Stimulated activated CD4-positive, alpha-beta T cell treated with anti-CD3 and anti-CD28 coated beads, Interleukin-15, amount 100 ng/mL, for 24 hours (primary cell): ENCODE data around the gene TRAPPC10.
"Not testable (repeated sequence)": the region's sequence is repeated elsewhere in the genome, so short reads cannot be mapped to it uniquely, and the experiment has no call there.

Experiments
- DNase-seq: peaks from one replicate; pipeline ENCODE4 v3.0.0-alpha.2; 2020

The TRAPPC10 gene

DNA sequence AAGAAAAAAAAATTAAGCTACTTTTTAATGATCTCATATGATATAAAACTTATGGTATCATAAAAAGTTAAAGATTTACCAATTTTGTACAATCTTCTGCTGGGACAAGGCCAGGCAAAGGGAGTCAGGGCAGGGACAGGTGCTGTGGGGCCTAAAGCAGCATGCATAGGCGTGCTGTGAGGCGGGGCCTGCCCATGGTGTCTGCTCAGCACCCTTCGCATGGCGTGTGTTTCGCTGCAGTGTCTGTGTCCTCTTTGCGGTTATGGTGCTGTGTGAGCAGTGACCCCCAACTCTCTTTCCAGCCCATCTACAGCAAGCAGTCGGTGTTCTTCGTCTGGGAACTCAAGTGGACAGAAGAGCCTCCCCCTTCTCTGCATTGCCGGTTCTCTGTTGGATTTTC, 81.7 kb downstream of the TRAPPC10 start:
- no peak for DNase-seq

DNA sequence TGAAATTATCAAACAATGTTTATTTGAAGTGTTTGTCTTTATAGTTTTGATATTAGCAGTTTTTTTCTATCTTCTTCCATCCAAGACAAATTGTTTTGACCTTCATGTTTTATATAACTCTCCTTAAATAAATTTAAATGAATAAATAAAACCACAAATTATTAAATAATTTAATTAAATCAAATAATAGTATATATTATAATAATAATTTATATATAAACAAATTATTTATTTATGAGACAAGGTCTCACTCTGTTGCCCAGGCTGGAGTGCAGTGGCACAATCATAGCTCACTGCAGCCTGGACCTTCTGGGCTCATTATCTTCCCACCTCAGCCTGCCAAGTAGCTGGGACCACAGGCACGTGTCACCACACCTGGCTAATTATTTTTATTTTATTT, 82.7 kb downstream of the TRAPPC10 start:
- DNase-seq = no peak

DNA sequence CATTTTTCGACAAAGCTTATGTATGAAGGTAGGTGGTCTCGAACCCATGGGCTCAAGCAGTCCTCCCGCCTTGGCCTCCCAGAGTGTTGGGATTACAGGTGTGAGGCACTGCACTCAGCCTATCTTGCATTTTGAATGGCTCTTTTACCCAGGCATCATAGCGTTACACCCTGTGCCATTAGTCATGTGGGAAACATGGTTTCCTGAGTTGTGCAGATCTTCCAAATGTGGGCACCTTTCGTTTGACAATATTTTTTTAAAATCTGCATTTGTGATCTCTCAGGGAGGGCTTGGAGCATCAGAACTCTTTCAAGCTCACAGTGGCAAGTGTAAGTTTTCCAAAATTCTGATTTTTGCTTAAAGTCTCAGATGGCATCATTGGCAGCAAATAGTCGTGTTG, 86.4 kb downstream of the TRAPPC10 start:
- DNase-seq = not testable (repeated sequence)

DNA sequence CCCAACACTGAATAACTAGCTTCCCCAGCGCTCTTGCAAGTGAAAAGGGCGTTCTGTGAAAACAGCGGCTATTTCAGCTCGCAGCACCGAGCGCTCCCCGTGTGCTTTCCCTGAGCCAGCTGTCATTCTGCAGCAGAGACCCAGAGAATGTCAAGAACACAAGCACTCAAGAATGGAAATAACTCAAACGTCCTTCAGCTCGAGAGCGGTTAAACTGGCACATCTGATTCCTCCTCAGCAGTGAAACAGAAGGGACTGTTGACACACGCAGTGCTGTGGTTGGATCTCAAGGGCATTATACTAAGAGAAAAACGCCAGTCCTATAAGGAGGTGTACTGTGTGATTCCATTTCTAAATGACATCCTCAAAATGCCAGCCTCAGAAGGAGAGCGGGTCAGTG, 86.9 kb downstream of the TRAPPC10 start:
- not testable (repeated sequence) for DNase-seq

DNA sequence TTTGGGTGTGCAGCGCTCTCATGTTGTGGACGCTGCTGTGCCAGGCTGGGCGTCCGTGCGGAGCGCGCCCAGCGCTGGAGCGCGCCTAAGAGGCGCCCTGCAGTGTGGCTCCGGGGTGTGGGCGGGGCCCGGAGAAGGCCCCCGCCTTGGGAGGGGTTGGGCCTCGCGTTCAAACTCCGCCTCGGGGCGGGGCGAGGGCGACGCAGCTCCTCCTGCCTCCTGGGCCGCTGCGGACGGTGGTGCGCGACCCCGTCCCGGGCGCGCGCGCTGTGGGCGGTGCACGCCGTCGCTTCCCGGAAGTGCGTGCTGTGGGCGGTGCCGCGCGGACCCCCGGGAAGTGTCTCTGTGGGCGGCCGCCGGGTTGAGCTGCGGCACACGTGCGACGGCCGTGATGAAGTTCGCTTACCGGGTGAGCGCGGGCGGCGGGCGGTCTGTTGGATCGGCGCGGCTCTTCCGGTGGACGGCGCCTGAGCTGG, 95.0 kb downstream of the TRAPPC10 start, which contains the start of gene PWP2:
TSS of gene PWP2 (plus strand) at position 374 of the 476 bp plus-strand sequence. CDS start at position 392, 18 bp downstream.
- DNase-seq = peak; percentile 57

DNA sequence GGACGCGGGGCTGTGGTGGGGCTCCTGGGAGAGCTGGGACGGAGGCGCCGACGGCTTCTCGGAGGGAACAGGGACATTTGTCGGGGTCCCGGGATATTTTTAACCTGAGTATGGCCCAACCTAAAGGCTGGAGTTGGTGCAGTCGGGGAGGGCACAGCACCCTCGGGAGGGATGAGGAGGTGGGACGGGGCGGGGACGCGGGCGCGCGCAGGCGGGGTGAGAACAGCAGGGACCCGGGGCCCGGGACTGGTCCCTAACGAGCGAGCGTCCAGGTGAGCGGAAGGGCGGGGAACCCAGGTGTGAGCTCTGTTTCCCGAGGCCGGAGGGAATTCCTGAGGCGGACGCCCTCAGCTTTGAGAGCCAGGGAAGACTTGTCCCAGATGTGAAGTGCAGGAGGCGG, 95.5 kb downstream of the TRAPPC10 start:
- DNase-seq = not testable (repeated sequence)

DNA sequence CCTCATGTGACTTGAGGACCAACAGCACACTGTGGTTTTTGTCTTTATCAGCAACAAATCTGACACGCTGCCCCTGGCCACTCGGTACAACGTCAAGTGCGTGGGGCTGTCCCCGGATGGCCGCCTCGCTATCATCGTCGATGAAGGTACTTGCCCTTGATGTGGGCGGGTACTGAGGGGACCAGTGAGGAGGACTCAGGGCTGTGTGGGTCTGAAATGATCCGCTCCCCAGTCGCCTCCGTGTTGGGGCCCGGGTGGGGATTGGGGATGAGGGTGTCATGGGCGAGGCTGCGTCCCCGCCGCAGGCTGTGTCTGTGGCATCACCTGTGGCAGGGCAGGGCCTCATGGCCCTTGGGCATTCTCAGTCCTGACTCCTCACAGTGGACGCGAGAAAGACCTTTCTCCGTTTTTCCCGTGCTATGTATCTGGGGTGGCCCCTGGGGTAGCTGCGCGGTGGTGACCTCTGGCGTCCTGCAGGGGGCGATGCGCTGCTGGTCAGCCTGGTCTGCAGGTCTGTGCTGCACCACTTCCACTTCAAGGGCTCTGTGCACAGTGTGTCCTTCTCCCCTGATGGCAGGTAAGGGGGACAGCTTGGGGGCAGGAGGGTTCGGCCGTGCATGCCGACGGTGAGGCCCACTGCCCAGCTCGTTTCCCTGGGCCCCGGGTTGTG, 101.7 kb downstream of the TRAPPC10 start:
- DNase-seq = not testable (repeated sequence)

DNA sequence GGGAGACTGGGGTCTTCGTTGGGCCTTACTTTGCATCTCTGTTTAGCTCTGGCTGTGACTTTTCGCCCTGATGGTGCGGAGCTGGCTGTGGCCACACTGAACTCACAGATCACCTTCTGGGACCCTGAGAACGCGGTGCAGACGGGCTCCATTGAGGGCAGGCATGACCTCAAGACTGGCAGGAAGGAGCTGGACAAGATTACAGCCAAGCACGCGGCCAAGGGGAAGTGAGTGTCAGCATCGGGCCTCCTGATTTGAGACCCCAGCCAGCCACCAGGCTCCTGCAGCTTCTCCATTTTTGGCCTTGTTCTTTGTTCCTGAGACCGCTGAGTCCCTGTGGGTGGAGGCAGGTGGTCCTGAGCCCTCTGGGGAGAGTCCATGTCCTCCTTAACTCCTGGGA, 110.0 kb downstream of the TRAPPC10 start:
- DNase-seq = not testable (repeated sequence)

DNA sequence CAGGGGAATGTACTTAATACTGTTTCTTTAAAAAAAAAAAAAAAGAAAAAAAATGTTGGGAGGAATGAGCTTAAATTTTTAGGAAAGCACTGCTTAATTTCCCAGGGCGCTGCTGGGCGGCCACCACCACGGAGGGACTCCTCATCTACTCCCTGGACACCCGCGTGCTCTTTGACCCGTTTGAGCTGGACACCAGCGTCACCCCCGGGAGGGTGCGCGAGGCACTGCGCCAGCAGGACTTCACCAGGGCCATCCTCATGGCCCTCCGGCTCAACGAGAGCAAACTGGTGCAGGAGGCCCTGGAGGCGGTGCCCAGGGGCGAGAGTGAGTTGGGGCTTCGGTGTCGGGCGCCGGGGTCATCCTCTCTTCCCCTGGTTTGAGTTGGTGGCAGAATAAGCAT, 115.7 kb downstream of the TRAPPC10 start:
- DNase-seq = not testable (repeated sequence)

DNA sequence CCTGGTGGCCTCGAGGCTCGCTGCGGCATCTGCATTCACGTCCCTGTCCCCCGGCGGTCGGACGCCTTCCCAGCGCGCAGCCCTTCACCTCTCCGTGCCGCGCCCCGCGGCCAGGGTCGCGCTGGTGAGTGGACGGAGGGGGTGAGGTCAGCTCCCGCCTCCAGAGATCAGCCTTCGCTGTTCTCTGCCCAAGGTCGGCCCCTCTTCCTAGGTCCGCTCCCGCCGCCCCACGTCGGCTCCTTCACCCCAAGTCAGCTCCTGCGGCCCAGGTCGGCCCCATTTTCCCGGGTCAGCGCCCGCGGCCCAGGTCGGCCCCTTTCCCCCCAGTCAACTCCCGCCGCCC, 121.6 kb downstream of the TRAPPC10 start:
- not testable (repeated sequence) for DNase-seq

DNA sequence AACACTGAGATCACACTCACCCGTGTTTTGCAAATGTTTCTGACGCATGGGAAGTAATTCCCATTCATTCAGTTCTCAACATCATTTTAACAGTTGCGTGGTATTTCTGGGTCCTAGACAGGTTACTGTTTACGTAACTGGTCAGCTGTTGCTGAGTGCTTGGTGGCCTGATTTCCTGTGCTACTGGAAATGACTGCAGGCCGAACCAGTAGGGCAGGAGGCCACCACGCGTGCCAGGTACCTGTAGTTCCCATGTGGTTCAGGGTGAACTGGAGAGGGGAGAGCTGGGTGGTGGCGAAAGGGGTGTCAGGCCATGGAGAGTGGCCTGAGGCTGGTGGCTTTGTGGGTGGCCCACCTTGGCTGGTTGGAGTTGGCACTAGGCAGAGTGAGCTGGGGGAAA, 122.6 kb downstream of the TRAPPC10 start:
- DNase-seq = not testable (repeated sequence)

DNA sequence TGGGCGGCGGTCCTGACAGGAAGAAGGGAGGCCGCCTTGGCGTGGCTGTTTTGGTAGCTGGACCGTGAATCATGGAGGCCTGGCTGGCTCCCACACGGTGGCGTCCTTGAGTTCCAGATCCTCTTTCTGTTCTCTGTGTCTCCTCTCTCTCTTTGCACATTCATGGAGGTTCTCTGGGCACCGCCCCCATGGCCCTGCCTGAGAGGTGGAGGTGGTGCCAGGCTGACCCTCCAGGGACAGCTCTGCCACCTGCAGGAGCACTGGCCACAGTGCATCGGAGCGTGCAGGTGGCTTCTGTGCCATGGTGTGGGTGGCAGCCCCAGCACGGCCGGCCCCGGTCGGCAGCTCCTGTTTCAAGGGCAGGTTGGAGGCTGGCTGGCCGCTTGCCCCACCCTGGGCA, 125.9 kb downstream of the TRAPPC10 start:
- DNase-seq = not testable (repeated sequence)

DNA sequence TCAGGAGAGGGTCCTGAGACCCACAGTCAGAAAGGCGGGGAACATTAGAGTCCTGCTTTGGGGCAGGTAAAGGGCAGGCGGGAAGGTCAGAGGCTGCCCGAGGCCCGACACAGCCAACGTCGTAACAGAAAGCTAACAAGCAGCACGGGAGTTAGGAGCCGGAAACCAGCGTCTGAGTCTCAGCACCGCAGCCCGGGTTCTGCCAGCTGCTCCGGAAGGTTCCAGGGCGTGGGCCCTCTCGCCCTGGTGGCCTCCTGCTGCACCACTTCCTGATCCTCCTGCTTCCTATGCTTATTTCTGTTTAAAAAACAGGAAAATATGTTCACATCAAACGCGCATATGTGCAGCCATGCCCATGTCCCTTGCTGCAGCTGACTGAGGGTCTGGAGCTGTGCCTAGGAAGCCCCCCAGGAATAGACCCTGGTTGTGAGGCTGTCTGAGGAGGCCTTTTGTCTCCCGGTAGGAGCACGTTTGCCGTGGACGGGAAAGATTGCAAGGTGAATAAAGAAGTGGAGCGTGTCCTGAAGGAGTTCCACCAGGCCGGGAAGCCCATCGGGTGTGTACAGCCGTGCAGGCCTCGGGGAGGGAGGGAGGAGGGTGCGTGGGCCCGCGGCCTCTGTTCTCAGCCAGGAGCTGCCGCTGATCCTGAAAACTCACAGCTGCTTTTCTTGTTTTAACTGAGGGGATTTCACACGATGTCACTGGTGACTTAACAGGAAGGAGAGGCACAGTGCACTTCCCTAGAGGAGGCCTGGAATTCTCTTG, 127.9 kb downstream of the TRAPPC10 start:
- peak; percentile 1 for DNase-seq

DNA sequence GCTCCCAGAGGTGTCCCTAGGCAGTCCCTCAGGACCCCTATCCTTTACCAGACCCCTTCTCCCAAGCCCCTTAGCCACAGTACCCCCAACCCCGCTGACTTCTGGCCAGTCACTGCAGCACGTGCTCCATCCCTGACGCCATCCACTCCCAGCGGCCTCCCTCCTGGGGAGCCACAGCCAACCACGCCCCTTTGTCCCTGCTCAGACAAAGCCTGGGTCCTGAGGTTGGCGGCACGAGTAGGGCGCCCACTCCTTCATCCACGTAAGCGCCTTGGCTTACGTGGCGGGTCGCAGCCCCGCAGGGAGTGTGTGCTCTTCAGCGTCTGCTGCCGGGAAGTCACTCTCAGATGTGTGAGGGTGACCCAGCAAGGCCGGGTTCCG, 128.4 kb downstream of the TRAPPC10 start:
- not testable (repeated sequence) for DNase-seq

DNA sequence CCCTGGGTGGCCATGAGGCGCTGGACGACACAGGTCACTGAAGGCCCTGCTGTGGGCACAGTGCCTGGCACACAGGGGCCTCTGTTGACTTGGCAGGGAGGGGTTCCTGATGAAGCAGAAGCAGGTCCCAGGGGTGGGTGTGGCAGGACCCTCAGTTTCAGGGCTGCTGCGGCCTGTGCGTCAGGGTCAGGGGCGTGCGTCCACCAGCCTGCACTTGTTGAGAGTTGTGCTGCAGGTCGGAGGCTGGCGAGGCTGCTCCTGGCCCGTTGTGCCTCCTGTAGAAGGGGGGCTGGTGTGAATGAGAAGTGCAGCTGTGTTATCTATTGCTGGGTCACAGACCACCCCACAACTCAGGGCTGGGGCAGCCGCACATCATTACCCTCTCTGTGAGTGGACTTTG, 130.4 kb downstream of the TRAPPC10 start:
- DNase-seq = not testable (repeated sequence)

DNA sequence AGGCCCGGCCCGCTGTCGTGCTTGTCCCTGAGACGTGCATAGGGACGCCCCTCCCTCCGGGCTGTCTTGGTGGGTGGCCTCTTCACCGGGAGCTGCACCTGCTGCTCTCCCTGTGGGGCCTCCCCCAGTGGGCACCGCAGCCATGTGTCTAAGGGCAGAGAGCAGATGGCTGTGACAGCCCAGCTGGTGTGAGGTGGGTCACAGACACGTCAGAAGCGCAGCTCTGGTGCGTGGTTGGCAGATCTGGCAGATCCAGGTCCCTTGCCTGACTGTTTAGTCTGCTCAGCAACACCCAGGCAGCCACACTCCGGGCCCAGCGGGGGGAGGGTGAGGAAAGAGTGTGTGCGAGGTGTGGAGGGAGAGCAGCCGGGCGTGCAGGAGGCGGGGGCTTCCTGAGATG, 131.3 kb downstream of the TRAPPC10 start:
- DNase-seq = not testable (repeated sequence)

DNA sequence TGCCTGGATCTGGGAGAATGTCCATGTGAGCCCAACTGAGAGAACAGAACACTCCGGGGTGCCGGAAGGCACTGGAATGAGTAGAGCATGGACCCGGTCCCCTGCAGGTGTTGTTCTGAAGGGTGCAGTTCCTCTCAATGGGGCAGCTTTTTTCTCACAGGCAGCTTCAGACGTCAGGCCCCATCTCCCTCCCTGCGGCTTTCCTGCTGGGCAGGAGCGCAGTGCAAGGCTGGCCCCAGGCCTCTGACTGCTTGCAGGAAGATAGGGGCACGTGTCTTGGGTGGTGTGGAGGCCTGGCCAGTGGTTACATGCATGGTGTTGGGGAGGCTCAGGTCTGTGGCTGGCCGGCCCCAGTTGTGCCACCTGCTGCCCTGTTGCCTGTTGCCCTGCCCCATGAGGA, 131.9 kb downstream of the TRAPPC10 start:
- DNase-seq = not testable (repeated sequence)

DNA sequence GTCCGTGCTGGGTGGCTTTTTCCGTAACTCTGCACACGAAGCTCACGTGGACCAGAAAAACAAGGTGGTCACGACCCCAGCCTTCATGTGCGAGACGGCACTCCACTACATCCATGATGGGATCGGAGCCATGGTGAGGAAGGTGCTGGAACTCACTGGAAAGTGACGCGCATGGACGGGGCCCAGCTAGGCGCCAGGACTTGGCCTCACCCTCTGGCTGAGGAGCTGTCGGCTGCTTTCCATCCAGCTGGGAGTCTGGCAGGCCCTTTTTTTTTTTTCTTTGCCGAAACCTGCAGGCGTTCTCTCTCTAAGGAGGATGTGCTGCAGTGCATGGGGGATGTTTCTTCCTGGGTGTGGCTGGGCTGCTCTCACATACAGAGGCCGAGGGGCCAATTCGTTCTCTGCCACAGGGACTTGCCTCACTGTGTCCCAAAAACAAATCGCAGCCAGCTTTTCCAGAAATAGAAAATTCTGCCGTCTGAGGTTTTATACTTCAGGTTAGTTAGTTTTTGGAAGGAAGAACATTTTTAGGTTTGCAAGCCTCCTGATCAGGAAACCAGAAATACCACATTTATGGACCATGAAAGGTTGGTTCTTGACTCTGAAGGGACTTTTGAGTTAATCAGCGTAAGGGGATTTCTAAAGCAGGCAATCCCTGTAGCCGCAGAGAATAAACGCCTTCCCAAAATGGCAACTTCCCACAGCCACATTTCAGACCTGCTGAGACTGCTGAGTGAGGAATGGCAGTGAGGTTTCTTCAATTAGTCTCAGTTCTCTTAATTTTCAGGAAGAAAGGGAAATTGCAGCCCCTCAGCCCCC, 132.9 kb downstream of the TRAPPC10 start:
- DNase-seq = not testable (repeated sequence)

DNA sequence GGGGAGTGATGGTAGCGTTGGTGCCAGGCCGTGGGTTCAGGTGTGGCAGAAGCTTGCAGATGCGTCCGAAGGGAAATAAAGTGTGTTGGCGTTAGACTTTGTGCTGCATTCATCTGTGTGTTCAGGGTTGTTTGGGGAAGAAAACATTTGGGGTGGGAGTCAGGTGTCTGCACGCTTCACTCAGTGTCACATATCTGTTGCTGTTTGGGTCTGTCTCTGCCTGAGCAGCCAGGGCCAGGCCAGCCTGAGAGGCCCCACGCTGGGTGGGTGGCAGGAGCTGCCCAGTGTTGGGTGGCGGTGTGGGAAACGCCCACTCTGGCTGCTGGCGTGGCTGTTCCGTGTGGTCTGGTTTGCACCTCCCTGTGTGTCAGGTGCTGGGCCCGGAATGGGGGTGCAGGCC, 133.5 kb downstream of the TRAPPC10 start:
- not testable (repeated sequence) for DNase-seq

DNA sequence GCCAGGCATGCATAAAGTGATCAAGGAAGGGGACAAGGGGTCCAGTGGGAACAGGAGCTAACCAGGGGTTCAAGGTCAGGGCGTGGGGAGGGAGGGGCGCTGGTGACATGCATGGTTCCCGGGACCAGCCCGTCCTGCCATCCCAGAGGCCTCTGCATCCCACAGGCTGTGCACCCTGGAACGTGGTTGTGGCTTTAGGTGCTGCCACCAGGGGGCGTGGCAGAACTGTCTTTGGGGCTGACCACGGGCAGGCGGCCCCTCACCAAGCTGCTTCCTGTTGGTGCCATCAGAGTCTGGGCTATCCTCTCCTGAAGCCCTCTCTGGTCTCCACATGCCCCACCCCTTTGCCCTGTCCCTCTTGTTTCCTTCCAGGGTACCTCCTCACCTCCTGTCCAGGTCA, 135.0 kb downstream of the TRAPPC10 start:
- DNase-seq = not testable (repeated sequence)

DNA sequence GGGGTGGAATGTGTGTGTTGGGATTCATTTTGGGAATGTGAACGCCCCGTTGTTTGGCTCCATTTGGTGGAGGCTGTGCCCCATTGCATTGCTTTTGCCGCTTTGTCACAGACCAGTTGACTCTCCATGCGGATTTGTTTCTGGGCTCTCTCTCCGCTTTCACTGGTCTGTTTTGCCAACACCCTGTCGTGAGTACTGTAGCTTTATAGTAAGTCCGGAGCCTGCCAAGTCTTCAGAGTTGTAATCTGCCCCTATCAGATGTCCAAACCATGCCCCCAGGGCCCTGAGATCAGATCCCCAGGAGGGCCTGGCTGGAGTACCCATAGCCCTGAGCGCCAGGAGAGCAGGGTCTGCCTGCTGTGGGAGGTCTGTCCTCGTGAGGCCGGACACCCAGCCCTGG, 138.1 kb downstream of the TRAPPC10 start:
- DNase-seq = not testable (repeated sequence)

DNA sequence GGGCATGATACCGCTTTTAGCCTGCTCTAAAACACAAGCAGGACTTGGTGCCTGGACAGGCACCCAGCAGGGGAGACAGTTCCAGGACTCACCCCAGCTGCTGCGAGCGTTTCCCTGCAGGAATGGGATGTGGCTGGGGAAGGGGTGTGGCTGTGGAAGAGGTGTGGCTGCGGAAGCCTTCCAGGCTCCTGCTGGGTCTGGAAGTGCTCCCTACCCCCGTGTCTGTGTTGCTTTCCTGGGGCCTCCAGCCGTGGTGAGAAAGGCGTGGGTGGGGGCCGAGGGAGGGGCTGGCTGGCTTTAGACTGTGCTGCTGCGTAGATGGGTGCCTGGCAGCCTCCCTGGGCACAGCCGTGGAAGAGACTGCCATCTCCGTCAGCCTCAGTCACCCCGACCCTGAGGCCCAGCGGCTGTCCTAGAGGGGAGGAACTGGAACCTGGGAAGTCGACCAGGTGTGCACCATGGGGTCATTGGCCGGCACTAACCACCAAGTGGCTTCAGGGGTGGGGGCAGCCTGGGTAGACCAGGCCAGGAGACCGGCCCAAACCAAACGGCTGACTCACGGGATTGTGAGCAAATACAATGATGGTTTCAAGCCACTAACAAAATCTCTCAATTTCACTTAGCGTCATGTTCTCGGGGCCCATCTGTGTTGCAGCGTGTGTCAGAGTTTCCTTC, 141.2 kb downstream of the TRAPPC10 start:
- DNase-seq = not testable (repeated sequence)

DNA sequence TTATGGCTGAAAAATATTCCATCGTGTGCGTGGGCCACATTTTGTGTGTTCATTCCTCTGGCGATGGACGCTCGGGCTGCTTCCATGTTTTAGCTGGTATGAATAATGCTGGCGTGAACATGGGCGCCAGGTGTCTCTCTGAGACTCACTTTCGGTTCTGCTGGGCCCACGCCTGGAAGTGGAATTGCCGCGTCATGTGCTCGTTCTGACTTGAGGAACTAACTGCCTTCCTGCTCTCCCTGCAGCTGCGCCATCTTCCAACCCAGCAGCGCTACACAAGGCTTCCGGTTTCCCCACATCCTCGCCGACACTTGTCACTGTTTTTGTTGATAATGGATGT, 141.8 kb downstream of the TRAPPC10 start:
- peak; percentile 74 for DNase-seq
